Duodenal mucosa (tissue), 2 donors: Measurements from ENCODE around the gene NQO1.

Source experiments
- H3K27ac ChIP-seq: one replicate; pipeline ENCODE4 v1.7.0; 2013; ENCODE audit warnings: low read depth, low read length
- H3K27me3 ChIP-seq, 2 donors: one replicate each; pipeline ENCODE4 v1.7.0; 2013; ENCODE audit warnings: low read length in 2 of 2, control low read depth in 1 of 2; ENCODE audit not compliant: insufficient read depth in 2 of 2, control insufficient read depth in 1 of 2
- H3K36me3 ChIP-seq, 2 donors: one replicate each; pipeline ENCODE4 v1.7.0; 2013; ENCODE audit warnings: low read length in 2 of 2, control low read depth in 1 of 2; ENCODE audit not compliant: insufficient read depth in 2 of 2, control insufficient read depth in 1 of 2
- H3K4me1 ChIP-seq, 2 donors: one replicate each; pipeline ENCODE4 v1.7.0; 2013; ENCODE audit warnings: low read length in 2 of 2, control low read depth in 1 of 2; ENCODE audit not compliant: insufficient read depth in 2 of 2, control insufficient read depth in 1 of 2
- H3K4me3 ChIP-seq, 2 donors: one replicate each; pipeline ENCODE4 v1.7.0; 2013; ENCODE audit warnings: low read length in 2 of 2, low read depth in 1 of 2
- H3K9ac ChIP-seq, 2 donors: one replicate each; pipeline ENCODE4 v1.7.0; 2013; ENCODE audit warnings: low read length in 2 of 2, low read depth in 1 of 2
- H3K9me3 ChIP-seq, 2 donors: one replicate each; pipeline ENCODE4 v1.7.0; 2013; ENCODE audit warnings: low read length in 2 of 2, control low read depth in 1 of 2; ENCODE audit not compliant: control insufficient read depth in 1 of 2

Gene NQO1

DNA sequence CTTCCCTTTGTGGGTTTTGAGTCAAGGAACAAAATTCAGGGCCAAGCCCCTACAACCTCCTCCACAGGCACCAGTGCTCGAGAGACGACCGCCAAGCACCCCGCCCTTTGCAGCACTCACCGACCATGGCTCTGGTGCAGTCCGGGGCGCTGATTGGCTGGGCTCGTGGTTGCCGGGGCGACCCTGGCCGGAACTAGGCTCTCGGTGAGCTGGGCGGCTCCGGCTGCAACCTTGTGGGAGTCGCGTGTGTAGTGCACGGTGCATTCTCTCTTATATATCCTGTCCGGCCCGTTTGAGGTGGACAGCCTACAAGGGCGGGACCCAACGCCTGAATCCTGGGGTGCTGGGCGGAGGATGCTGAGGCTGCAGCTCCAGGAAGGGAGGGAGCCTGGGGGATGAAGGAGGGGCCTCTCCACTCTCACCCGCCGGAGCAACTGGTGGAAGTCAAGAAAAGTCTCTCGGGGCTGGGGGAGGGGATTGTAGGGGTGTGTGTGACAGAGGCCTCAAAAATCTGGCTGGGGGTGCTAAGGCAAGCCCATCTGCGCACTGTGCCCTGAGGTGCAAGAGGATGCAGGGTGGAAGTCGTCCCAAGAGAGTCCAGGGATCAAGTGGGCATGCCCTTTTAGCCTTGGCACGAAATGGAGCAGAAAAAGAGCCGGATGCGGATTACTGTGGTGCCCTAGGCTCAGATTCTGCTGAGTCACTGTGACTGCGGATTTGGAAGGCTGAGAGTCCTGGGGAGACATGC is at the start of gene NQO1:
Gene NQO1, minus strand, starts transcription at position 248 of the 748 bp plus-strand sequence. Its CDS starts 121 bp downstream, at position 127.
- Histone ChIP-seq H3K36me3 (no peaks in the 10 kb centered on the region), H3K4me3 (peak within 1 kb of the TSS; percentile 85 to 90), H3K27ac (peak within 1 kb of the TSS; percentile 79), H3K27me3 (no peaks in the 10 kb centered on the region), H3K9ac (peak within 1 kb of the TSS; percentile 72 to 80), H3K9me3 (no peaks in the 10 kb centered on the region), H3K4me1 (peaks cover 25 to 27% of the 10 kb centered on the region in 2 donors)

- Histone ChIP-seq H3K27me3 (no peaks in the 10 kb centered on the region), H3K36me3 (peaks cover 3 to 15% of the 10 kb centered on the region in 2 donors), H3K27ac (no peak overlapping the region), H3K4me3 (no peak overlapping the region), H3K9me3 (peaks cover 3 to 7% of the 10 kb centered on the region in 2 donors), H3K4me1 (peaks cover 11 to 13% of the 10 kb centered on the region in 2 donors), H3K9ac (no peak overlapping the region)
Observed at GRCh38 chr16:69775563-69775962, 49.2 kb upstream of the NQO1 start.

- no peaks in the 10 kb centered on the region for H3K27me3 ChIP-seq
- peaks cover 11 to 13% of the 10 kb centered on the region in 2 donors for H3K4me1 ChIP-seq
- no peak overlapping the region for H3K27ac ChIP-seq
- H3K9ac ChIP-seq, result no peak overlapping the region
- H3K36me3 ChIP-seq, result peaks cover 3 to 11% of the 10 kb centered on the region in 2 donors
- H3K4me3 ChIP-seq, result no peak overlapping the region
- peaks cover 3 to 7% of the 10 kb centered on the region in 2 donors for H3K9me3 ChIP-seq
Observed at GRCh38 chr16:69773260-69773947, 47.0 kb upstream of the NQO1 start.

GRCh38 chr16:69771651-69771967 is 45.2 kb upstream of the NQO1 start:
- no peak overlapping the region for H3K4me3 ChIP-seq
- H3K27ac ChIP-seq, result no peak overlapping the region
- peaks cover 16 to 21% of the 10 kb centered on the region in 2 donors for H3K4me1 ChIP-seq
- no peak overlapping the region for H3K9ac ChIP-seq
- H3K9me3 ChIP-seq, result peaks cover 3 to 7% of the 10 kb centered on the region in 2 donors
- H3K27me3 ChIP-seq, result no peaks in the 10 kb centered on the region
- peaks cover 0 to 9% of the 10 kb centered on the region in 2 donors for H3K36me3 ChIP-seq

GRCh38 chr16:69769404-69769803 is 43.0 kb upstream of the NQO1 start:
- Histone ChIP-seq H3K4me1 (peaks cover 16% of the 10 kb centered on the region in 2 donors), H3K36me3 (no peaks in the 10 kb centered on the region), H3K9me3 (no peaks in the 10 kb centered on the region), H3K27me3 (no peaks in the 10 kb centered on the region), H3K4me3 (no peak overlapping the region), H3K9ac (no peak overlapping the region), H3K27ac (no peak overlapping the region)

- Histone ChIP-seq H3K4me3 (no peak overlapping the region), H3K4me1 (peaks cover 18 to 20% of the 10 kb centered on the region in 2 donors), H3K27ac (no peak overlapping the region), H3K36me3 (no peaks in the 10 kb centered on the region), H3K9me3 (no peaks in the 10 kb centered on the region), H3K9ac (no peak overlapping the region), H3K27me3 (no peaks in the 10 kb centered on the region)
Observed at GRCh38 chr16:69768666-69769065, 42.3 kb upstream of the NQO1 start.

DNA sequence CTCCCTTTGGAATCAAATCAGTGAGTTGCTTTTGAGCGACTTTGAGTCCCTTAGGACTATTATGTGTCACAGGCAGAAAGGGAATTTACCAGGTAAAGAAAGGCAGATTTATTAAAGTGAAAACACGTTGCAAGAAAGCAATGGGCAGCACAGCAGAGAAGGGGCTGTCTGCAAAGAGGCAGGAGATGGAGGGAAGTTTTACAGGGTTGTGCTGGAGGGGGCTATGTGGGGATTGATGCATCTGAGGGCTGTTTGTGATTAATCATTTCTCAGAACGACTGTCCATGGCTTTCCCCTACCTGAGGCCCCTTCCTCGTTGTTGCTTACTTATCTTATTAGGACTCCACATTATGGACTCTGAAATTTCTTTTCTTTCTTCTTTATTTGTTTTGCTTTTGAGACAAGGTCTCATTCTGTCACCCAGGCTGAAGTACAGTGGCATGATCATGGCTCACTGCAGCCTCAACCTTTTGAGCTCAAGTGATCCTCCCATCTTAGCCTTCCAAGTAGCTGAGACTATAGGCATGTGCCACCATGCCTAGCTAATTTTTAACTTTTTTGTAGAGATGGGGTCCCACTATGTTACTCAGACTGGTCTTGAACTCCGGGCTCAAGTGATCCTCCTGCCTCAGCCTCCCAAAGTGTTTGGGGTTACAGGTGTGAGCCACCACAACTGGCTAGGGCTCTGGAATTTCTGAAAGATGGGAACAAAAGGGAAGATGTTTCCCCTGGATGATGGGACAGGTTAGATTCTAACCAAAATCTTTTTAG is 41.3 kb upstream of the NQO1 start:
- H3K9ac ChIP-seq, result no peak overlapping the region
- H3K9me3 ChIP-seq, result no peaks in the 10 kb centered on the region
- H3K27ac ChIP-seq, result no peak overlapping the region
- H3K36me3 ChIP-seq, result no peaks in the 10 kb centered on the region
- peaks cover 21 to 23% of the 10 kb centered on the region in 2 donors for H3K4me1 ChIP-seq
- H3K27me3 ChIP-seq, result no peaks in the 10 kb centered on the region
- no peak overlapping the region for H3K4me3 ChIP-seq

DNA sequence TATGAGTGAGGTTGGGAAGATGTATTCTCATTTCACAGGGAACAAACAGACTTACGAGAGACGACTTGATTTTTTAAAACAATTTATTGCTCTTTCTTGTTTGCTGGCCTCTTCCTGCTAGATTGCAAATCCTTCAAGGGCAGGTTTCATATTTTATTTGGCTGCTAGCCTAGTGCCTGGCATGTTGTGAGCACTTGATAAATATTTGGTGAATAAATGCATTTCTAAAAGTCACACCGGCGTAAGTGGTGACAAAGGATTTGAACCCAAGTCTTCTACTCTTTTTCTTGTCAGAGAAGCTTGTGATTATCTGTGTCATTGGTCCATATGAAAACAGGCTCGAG is 37.2 kb upstream of the NQO1 start:
- H3K27ac ChIP-seq, result no peak overlapping the region
- H3K27me3 ChIP-seq, result no peaks in the 10 kb centered on the region
- no peaks in the 10 kb centered on the region for H3K36me3 ChIP-seq
- peak overlapping the region; percentile 99 for H3K4me3 ChIP-seq
- peak overlapping the region; percentile 79 to 99 for H3K9ac ChIP-seq
- no peaks in the 10 kb centered on the region for H3K9me3 ChIP-seq
- H3K4me1 ChIP-seq, result peaks cover 18 to 23% of the 10 kb centered on the region in 2 donors

- H3K9me3 ChIP-seq, result no peaks in the 10 kb centered on the region
- no peaks in the 10 kb centered on the region for H3K36me3 ChIP-seq
- H3K27ac ChIP-seq, result peak overlapping the region; percentile 88
- H3K4me3 ChIP-seq, result peak overlapping the region; percentile 99
- H3K9ac ChIP-seq, result peak overlapping the region; percentile 79 to 99
- H3K27me3 ChIP-seq, result no peaks in the 10 kb centered on the region
- H3K4me1 ChIP-seq, result peaks cover 17 to 23% of the 10 kb centered on the region in 2 donors
Observed at GRCh38 chr16:69762814-69763598, 36.6 kb upstream of the NQO1 start.
